Tongue (tissue), 2 donors: Measurements from ENCODE around the gene S100A1. TPM values are rescaled to one million over a fixed set of nuclear protein-coding genes. Genes with fewer than 3 reads are reported as not detected.
"Not testable (repeated sequence)": the region's sequence is repeated elsewhere in the genome, so short reads cannot be mapped to it uniquely, and the experiment has no call there.

Experiments used
- DNase-seq: peaks from one replicate; pipeline ENCODE4 v3.0.0-alpha.2; 2015
- total RNA-seq: library from RNA; depleted of rRNA; stranded (reverse); fragments of >200 nt; gene quantifications from one replicate; pipeline ENCODE4 v1.2.3, GENCODE V29; 2014

The S100A1 gene
- total RNA-seq, 1 donor from 2014 or later = 13.4 TPM

DNA sequence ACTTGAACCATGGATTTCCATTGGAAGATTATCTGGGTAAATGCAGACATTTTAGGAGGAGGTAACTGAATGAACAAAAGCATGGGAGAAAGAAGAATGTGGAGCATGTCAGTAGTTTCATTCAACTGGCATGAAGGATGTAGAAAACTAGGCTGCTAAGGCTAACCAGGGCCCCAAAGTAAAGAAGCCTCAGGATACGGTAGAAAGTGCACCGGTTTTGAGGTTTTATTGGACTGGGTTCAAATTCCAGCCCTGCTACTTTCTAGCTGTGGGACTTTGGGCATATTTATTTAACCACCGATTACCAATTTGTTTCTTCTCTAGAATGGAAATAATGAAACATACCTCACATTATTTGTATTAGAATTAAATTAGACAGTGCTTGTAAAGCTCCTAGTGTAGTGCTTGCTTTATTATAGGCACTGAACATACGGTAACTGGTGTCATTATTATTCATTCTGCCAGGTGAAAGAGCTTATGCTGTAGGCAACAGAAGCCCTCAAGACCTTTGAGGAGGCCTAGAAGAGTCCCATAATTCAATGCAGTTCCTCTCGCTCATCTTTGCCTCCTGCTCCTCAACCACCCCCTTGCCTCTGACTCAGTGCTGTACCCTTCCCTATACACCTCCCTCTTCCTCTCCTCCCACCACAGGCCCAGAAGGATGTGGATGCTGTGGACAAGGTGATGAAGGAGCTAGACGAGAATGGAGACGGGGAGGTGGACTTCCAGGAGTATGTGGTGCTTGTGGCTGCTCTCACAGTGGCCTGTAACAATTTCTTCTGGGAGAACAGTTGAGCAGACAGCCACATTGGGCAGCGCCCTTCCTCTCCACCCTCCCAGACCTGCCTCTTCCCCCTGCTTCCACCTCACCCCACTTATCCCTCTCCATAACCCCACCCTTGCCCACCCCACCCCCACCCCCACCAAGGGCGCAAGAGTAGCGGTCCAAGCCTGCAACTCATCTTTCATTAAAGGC lies 3.1 kb downstream of the S100A1 start:
- DNase-seq = no peak

GRCh38 chr1:153633161-153633753 lies 5.0 kb downstream of the S100A1 start:
- no peak for DNase-seq

DNA sequence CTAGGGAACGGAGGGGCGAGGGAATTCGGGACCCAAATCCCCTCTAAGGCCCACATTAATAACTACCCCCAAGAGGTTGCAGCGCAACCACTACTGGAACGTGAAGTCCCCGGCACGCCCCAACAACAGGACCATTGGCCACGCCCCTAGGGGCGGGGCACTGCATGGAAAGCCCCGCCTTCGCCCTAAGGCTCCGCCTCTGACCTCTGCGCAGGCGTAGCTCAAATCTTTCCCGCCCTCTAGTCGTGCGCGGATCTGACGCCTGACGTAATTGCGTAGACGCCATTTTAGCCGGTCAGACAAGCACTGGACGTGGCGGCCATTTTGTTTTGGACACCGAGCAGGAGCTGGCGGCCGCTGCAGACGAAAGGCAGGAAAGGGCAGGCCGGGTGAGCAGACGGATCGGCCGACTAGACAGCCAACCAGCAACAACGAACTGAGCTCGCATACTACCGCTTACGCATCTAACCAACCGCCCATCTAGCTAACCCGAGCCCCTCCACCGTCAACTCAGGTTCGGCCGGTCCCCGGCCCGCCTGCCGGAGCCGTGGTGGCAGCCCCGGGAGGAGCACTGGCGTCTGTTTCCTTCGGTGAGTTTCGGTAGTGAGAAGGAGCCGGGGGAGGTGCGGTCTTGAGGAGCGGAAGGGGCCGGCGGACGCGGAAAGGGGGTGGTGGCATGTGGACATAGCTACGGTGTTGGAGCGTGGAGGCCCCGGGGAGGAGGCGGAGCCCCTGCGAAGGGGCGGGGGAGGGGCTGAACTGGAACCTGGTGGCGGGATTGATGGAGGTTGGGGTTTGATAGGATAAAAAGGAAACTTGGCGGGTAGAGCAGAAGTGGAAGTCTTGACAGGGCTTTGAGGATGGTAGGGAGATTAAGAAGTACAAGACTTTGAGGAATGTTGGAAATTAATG lies 5.8 kb downstream of the S100A1 start, which contains the start of gene CHTOP:
CHTOP (plus strand) TSS at position 313 of the 912 bp plus-strand sequence. CDS start 2,523 bp downstream, outside the sequence.
- DNase-seq = peak; percentile 99

- no peak for DNase-seq
Observed at GRCh38 chr1:153635872-153636271, 7.6 kb downstream of the S100A1 start.

- DNase-seq = no peak
Observed at GRCh38 chr1:153636312-153636711, 8.1 kb downstream of the S100A1 start.

GRCh38 chr1:153638261-153638660 lies 10.0 kb downstream of the S100A1 start:
- no peak for DNase-seq

DNA sequence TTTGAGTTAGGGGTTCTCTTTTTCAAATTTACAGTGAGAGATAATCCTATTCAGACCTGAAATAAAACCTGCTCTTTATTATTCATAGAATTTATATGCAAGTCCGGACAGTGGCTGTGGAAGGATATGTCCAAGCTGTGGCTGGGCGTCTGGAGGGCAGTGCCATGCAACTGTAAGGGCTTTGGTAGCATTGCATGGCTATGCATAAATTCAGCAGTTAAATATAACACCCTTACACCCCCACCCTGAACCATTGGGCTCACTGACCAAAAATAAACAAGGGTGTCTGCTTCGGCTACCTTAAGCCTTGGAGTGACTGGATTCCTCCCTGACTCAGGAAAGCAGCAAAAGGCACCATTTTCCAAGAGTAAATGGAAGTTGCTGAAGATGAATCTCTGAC lies 11.0 kb downstream of the S100A1 start:
- DNase-seq = no peak

DNA sequence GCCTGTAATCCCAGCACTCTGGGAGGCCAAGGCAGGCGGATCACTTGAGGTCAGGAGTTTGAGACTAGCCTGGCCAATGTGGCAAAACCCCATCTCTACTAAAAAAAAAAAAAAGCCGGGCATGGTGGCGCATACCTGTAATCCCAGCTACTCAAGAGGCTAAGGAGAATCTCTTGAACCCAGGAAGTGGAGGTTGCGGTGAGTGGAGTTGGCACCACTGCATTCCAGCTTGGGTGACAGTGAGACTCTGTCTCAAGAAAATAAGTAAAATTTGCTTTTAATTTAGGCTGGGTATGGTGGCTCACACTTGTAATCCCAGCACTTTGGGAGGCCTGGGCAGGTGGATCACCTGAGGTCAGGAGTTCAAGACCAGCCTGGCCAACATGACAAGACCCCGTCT lies 12.0 kb downstream of the S100A1 start:
- DNase-seq = not testable (repeated sequence)

DNA sequence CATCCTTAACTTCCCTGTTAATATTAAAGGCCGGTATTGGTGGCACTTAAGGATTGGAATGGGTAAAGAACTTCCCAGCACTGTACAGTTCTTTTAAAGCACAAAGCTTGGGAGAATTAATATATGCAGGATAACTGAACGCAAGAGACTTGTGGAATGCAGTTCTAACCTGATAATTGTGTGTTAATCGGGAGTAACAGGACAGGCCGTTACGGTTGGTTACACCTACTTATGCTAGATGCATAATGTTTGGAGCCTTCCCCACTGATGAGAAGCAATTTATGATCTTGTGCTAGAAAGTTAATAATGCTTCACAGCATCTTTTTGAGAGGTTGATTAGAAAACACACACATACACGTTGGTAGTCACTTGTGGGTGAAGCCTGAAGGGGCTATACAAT lies 12.6 kb downstream of the S100A1 start:
- DNase-seq = no peak

DNA sequence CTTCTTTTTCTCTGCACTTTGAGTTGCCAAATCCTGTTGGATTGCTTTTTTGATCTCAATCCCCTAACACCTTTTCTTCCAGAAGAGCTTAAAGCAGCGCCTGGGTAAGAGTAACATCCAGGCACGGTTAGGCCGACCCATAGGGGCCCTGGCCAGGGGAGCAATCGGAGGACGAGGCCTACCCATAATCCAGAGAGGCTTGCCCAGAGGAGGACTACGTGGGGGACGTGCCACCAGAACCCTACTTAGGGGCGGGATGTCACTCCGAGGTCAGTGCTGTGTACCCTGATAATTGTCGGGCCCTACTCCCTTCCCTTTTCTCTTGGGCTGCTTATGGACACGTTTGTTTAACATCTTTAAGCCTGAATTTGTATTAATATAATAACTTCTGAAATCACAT lies 13.9 kb downstream of the S100A1 start:
- DNase-seq = no peak

- DNase-seq = no peak
Observed at GRCh38 chr1:153643100-153643499, 14.9 kb downstream of the S100A1 start.

- no peak for DNase-seq
Observed at GRCh38 chr1:153643816-153644215, 15.6 kb downstream of the S100A1 start.

GRCh38 chr1:153646672-153647345 lies 18.6 kb downstream of the S100A1 start:
- DNase-seq = no peak

GRCh38 chr1:153647346-153647714 lies 19.1 kb downstream of the S100A1 start:
- no peak for DNase-seq

GRCh38 chr1:153648000-153648643 lies 19.9 kb downstream of the S100A1 start:
- DNase-seq = no peak

DNA sequence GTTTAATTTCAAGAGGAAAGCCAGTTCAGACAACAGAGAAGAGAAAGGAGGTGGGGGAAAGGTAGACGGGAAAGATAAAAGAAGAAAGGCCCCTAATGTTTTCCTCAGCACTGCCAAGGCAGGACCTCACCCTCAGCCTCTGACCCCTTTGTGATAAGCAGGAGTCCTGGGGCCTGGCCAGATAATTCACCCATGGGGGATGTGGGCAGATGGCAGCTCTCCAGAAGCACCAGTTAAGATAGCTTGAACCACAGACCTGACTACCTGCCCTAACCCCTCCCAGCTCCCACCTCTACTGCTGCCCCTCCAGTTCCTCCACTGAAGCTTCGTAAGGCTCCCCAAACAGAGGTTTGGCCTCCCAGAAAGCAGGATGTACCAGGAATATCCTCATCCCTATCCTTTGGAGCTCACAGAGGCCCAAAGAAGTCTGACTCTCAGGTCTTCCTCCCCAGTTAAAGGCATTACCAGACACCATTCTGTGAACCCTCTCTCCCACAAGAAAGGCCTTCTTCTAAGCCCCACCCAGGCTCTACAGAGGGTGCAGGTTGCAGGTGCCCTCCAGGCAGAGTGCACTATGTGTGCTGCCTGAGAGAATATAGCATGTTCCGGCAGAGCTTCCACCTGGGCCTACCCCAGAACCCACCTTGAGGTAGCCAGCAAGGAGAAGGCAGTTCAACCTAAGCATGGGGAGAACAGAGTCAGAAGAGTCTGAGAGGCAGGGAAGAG lies 21.1 kb downstream of the S100A1 start:
- DNase-seq = no peak

DNA sequence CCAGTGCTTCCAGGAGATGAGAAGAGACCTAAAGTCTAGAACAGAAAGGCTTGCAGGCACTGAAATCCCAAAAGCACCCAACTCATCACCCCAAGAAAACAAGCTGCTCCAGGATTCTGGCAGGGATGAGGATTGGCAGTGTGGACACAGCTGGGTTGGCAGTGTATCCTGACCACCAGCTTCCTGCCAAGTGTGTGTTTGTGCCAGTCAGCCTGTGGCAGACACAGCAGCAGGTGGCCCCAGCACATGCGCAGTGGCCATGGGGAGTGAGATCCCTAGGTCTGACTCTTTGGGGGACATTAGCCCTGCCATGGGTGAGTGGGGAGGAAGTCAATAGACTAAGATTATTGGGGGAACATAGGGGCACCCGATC lies 21.6 kb downstream of the S100A1 start:
- DNase-seq = peak; percentile 91

DNA sequence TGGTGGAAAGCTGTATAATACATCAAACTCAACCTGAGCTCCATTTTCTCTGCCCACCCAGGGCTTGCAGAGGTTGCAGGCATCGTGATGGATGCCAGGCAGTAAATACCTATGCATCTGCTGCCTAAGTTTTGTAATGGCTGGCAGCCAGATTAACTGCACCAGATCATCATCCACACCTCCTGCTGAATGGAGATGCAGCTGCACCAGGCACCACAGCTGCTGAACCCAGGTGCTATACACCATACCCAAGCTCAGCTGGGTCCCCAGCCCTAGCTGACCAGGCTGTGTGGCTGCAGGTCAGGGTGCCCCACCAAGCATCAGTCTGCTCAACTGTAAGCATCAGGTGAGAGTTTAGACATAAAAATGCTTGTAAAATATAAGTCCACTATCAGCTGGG lies 23.5 kb downstream of the S100A1 start:
- no peak for DNase-seq

DNA sequence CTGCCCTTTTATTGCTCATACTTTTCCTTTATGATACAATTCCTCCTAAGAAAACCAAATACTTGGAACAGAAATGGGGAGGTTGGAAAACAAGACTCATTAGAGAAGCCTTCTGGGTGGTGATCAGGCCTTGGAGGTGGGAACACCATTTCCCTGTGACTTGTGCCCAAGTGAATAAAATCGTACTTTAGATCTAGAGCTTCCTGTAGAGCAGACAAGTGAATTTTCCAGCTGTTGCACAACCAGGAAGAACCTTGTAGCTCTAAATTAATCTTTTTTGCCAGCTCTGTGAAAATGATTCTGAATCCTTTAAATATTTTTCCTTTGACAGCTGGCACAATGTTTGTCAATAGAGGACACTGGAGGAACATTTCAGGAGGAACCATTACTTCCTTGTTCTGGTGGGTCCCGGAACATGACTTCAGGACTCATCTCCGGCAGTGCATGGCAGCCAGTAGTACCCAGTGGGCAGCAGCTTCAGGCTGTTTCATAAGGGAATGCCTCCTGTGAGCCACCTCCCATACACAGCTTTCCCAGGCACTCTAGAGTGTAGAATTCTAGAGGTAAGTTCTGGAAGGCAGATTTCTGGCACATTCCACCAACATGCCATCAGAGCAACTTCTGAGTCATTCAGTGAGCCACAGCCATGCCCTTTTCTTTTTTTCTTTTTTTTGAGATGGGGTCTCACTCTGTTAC lies 24.7 kb downstream of the S100A1 start:
- DNase-seq = no peak

DNA sequence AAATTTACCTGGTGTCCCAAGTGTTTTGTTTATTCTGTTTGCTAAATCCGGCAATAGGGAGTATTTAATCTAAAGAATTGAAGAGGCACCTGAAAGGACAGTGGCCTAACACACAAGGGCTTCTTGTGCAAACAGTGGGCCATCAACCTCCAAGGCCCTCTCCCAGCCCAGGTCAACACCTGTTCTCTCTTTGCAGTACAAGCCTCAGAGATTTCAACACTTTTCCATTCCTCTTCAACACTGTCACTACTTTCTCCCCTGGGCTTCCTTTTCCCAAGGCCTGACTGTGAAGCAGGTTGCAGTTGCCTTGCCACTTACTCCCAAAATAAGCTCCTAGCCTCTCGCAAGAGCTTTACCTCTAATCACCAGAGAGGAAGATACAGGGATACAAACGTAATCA lies 27.1 kb downstream of the S100A1 start:
- DNase-seq = no peak
